ENCODE measurements around the gene NT5M.

The NT5M gene

GRCh38 chr17:17356149-17356930 is 53.2 kb downstream of the NT5M start:
- TF ChIP-seq CTCF (IDR thresholded peaks at IDR 0.05; ENCODE audit: low read depth, low read length, missing control alignments), result peak; percentile 100
- DNase-seq (ENCODE audit: low read depth), result peak; percentile 45
- H3K4me3 ChIP-seq (ENCODE audit: low read depth, low read length), result no peak overlapping the region

GRCh38 chr17:17356931-17357270 is 53.7 kb downstream of the NT5M start:
- no peak for DNase-seq (ENCODE audit: low read depth)
- H3K4me3 ChIP-seq (ENCODE audit: low read depth, low read length), result no peak overlapping the region
- TF ChIP-seq CTCF (IDR thresholded peaks at IDR 0.05; ENCODE audit: low read depth, low read length, missing control alignments), result no peak

GRCh38 chr17:17358060-17358751 is 55.0 kb downstream of the NT5M start:
- H3K4me3 ChIP-seq (ENCODE audit: low read depth, low read length), result no peak overlapping the region
- TF ChIP-seq CTCF (IDR thresholded peaks at IDR 0.05; ENCODE audit: low read depth, low read length, missing control alignments), result no peak
- DNase-seq (ENCODE audit: low read depth), result no peak

GRCh38 chr17:17358866-17359265 is 55.7 kb downstream of the NT5M start:
- no peak for TF ChIP-seq CTCF (IDR thresholded peaks at IDR 0.05; ENCODE audit: low read depth, low read length, missing control alignments)
- DNase-seq (ENCODE audit: low read depth), result no peak
- no peak overlapping the region for H3K4me3 ChIP-seq (ENCODE audit: low read depth, low read length)

- H3K4me3 ChIP-seq (ENCODE audit: low read depth, low read length), result no peak overlapping the region
- TF ChIP-seq CTCF (IDR thresholded peaks at IDR 0.05; ENCODE audit: low read depth, low read length, missing control alignments), result no peak
- no peak for DNase-seq (ENCODE audit: low read depth)
Observed at GRCh38 chr17:17359271-17359670, 56.1 kb downstream of the NT5M start.

GRCh38 chr17:17360087-17360730 is 57.0 kb downstream of the NT5M start:
- no peak for TF ChIP-seq CTCF (IDR thresholded peaks at IDR 0.05; ENCODE audit: low read depth, low read length, missing control alignments)
- H3K4me3 ChIP-seq (ENCODE audit: low read depth, low read length), result no peak overlapping the region
- DNase-seq (ENCODE audit: low read depth), result no peak
